Lower lobe of right lung (tissue), 2 donors: Measurements from ENCODE around the gene TNFSF13B. TPM values are rescaled to one million over a fixed set of nuclear protein-coding genes. Genes with fewer than 3 reads are reported as not detected.
"Not testable (repeated sequence)": the region's sequence is repeated elsewhere in the genome, so short reads cannot be mapped to it uniquely, and the experiment has no call there.

Source experiments
- ATAC-seq, 2 donors: fragments of 200-7000 bp; cut with Tn5 transposase; one replicate each; pipeline ENCODE4 v1.9.1; 2020 to 2022; ENCODE audit warnings: mild to moderate bottlenecking in 2 of 2, moderate library complexity in 2 of 2
- DNase-seq: peaks from one replicate; pipeline ENCODE4 v3.0.0-alpha.2; 2020
- H3K27ac ChIP-seq: fragments of 200-600 bp; one replicate; pipeline ENCODE4 v1.8.0; 2022
- H3K27me3 ChIP-seq: fragments of 200-600 bp; one replicate; pipeline ENCODE4 v1.8.0; 2022; ENCODE audit warnings: low read depth
- H3K36me3 ChIP-seq: fragments of 200-600 bp; one replicate; pipeline ENCODE4 v1.8.0; 2022; ENCODE audit warnings: mild to moderate bottlenecking
- H3K4me1 ChIP-seq: fragments of 200-600 bp; one replicate; pipeline ENCODE4 v1.8.0; 2022
- H3K4me3 ChIP-seq: fragments of 200-600 bp; one replicate; pipeline ENCODE4 v1.8.0; 2022; ENCODE audit warnings: mild to moderate bottlenecking
- H3K9me3 ChIP-seq: fragments of 200-600 bp; one replicate; pipeline ENCODE4 v1.8.0; 2022
- intact Hi-C: fragments of 100-400 bp; cut with DNase I; formaldehyde crosslinking; loops from one replicate; pipeline ENCODE4 v1.11.0; 2022
- total RNA-seq: library from RNA; stranded (reverse); fragmentation: NEBNext Ultra II Directional; extraction: Animal tissue kit (Norgen Biotek cat#: 25700); gene quantifications from one replicate; pipeline ENCODE4 v1.2.1, GENCODE V29; 2021
- TF ChIP-seq, protein P1 (sequence below): fragments of 200-600 bp; IDR thresholded peaks from one replicate; pipeline ENCODE4 v1.8.0; 2022; ENCODE audit warnings: antibody characterized with exemption, mild to moderate bottlenecking
- donor health status: DM: no; HTN: yes; CAD: no; lungs with severe emphysema.

The TNFSF13B gene
- total RNA-seq, 1 donor from 2014 or later: 26.6 TPM

DNA sequence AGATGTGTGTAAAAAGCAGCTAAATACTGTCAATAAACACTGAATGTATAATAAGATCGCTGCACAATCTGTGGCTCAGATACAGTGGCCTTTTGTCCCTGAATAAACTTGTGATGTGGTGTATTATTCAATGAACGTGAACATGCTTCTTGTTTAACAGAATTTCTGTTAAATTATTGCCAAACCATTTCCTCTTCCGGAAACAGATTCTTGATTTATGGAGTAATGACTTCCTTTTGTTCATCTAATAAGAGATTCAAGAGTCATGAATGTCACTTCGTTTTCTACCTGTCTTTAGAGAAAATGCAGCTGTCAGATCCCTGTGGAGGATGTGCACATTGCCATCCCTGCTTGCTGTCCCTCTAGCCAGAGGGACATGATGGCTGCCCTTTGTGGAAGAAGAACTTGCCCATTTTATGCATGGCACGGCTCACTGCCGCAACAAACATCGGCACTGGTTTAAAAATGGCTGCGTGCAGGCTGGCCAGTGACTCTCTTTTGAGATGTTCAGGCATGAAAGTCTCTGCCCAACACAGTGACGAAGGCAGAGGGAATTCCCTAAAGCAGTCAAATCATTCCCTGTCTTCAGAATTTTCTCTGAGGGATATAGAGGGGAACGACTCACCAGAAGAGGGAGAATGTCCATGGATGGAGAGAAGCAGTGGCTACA, 3.1 kb upstream of the TNFSF13B start:
- Histone ChIP-seq H3K9me3 (no peaks in the 10 kb centered on the region), H3K4me1 (peaks cover 24% of the 10 kb centered on the region), H3K27ac (peak overlapping the region; percentile 70), H3K36me3 (no peaks in the 10 kb centered on the region), H3K27me3 (no peaks in the 10 kb centered on the region), H3K4me3 (peak overlapping the region; percentile 12)
- TF ChIP-seq, protein P1, sequence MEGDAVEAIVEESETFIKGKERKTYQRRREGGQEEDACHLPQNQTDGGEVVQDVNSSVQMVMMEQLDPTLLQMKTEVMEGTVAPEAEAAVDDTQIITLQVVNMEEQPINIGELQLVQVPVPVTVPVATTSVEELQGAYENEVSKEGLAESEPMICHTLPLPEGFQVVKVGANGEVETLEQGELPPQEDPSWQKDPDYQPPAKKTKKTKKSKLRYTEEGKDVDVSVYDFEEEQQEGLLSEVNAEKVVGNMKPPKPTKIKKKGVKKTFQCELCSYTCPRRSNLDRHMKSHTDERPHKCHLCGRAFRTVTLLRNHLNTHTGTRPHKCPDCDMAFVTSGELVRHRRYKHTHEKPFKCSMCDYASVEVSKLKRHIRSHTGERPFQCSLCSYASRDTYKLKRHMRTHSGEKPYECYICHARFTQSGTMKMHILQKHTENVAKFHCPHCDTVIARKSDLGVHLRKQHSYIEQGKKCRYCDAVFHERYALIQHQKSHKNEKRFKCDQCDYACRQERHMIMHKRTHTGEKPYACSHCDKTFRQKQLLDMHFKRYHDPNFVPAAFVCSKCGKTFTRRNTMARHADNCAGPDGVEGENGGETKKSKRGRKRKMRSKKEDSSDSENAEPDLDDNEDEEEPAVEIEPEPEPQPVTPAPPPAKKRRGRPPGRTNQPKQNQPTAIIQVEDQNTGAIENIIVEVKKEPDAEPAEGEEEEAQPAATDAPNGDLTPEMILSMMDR: no peak
- DNase-seq (no peak), ATAC-seq (no peak)
- intact Hi-C loops: no loop called here

- H3K27me3 ChIP-seq: no peaks in the 10 kb centered on the region
- no peaks in the 10 kb centered on the region for H3K36me3 ChIP-seq
- no peak overlapping the region for H3K4me3 ChIP-seq
- DNase-seq (no peak), ATAC-seq (peak in 1 of 2 donors; percentile 42)
- no peaks in the 10 kb centered on the region for H3K9me3 ChIP-seq
- H3K27ac ChIP-seq: peak overlapping the region; percentile 70
- peaks cover 24% of the 10 kb centered on the region for H3K4me1 ChIP-seq
- intact Hi-C loops: no loop called here
- TF ChIP-seq, protein P1: no peak
These were observed 2.2 kb upstream of the TNFSF13B start for GRCh38 chr13:108267347-108267746.

DNA sequence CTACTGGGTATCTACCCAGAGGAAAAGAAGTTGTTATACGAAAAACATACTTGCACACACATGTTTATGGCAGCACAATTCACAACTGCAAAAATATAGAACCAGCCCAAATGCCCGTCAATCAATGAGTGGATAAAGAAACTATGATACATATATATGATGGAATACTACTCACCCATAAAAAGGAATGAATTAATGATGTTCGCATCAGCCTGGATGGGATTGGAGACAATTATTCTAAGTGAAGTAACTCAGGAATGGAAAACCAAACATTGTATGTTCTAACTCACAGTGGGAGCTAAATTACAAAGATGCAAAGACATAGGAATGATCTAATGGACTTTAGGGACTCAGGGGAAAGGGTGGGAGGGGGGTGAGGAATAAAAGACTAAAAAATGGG, 1.7 kb upstream of the TNFSF13B start:
- H3K27ac ChIP-seq, intact Hi-C loops, H3K36me3 ChIP-seq, H3K4me3 ChIP-seq, H3K9me3 ChIP-seq, DNase-seq, H3K27me3 ChIP-seq, ATAC-seq: not testable (repeated sequence)
- peaks cover 24% of the 10 kb centered on the region for H3K4me1 ChIP-seq

DNA sequence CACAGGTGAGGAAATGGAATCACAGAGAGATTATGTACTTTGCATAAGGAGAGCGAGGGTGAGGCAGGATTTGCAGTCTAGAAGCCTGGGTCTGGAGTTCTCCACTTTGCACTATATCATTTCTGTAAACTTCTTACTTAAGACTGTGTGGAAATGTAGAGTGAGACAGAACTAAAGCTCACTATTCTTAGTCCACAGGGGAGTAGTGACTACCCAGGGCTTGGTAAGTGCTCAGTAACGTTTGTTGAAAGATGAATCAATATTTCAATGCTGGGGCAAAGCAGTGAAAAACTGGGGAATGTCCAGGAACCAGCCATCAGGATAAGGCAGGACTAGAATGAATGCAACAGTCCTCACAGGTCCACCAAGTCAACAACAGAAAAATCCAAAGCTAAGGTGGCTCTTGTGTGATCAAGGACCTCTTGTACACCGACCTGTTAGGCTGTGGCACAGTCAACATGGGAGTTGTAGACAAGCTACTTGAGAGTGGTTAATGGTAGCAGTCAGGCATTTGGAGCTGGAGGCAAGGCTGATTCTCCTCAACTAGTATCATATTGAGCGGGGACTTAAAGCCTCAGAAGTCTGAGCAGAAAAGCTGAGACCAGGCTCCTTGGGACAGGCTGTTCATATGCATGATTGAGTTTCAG, 929 bp upstream of the TNFSF13B start:
- TF ChIP-seq, protein P1: no peak
- Histone ChIP-seq H3K27me3 (no peaks in the 10 kb centered on the region), H3K4me3 (no peak overlapping the region), H3K9me3 (no peaks in the 10 kb centered on the region), H3K27ac (peak overlapping the region; percentile 82), H3K4me1 (peaks cover 24% of the 10 kb centered on the region), H3K36me3 (no peaks in the 10 kb centered on the region)
- ATAC-seq (peak; percentile 58 to 77), DNase-seq (no peak)
- intact Hi-C loops: no loop called here

DNA sequence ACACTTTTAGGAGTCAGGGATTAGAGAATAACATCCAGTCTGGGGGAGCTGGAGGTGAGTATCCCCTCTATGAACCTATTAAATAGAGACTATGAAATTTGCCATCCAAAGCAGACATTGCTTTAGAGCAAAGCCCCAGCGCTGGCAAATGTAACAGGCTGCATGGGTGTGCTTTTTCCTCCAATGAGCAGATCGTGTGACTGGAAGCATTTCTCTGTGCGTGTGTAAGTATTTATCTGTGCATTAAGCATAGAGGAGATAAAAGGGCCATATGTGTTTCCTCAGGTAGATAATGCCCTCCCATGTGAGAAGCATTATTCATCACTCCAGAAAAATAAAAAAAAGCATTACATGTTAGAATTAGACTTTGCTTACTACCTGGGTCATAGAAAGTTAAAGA, 924 bp downstream of the TNFSF13B start:
- peak overlapping the region; percentile 55 for H3K4me3 ChIP-seq
- intact Hi-C loops: no loop called here
- H3K27ac ChIP-seq: peak overlapping the region; percentile 82
- no peak for DNase-seq
- no peaks in the 10 kb centered on the region for H3K36me3 ChIP-seq
- no peak for ATAC-seq
- H3K27me3 ChIP-seq: no peaks in the 10 kb centered on the region
- peaks cover 24% of the 10 kb centered on the region for H3K4me1 ChIP-seq
- TF ChIP-seq, protein P1: no peak
- H3K9me3 ChIP-seq: no peaks in the 10 kb centered on the region

GRCh38 chr13:108272333-108272732, 2.8 kb downstream of the TNFSF13B start:
- Histone ChIP-seq H3K4me3 (no peak overlapping the region), H3K27me3 (no peaks in the 10 kb centered on the region), H3K9me3 (no peaks in the 10 kb centered on the region), H3K4me1 (peaks cover 31% of the 10 kb centered on the region), H3K36me3 (no peaks in the 10 kb centered on the region), H3K27ac (no peak overlapping the region)
- TF ChIP-seq, protein P1: no peak
- no peak for DNase-seq
- intact Hi-C loops: no loop called here
- no peak for ATAC-seq
